Testis (tissue), 3 donors: Measurements from ENCODE around the gene SATB2. TPM values are rescaled to one million over a fixed set of nuclear protein-coding genes. Genes with fewer than 3 reads are reported as not detected.

Experiments
- DNase-seq: peaks from one replicate; pipeline ENCODE4 v3.0.0-alpha.2; 2019
- H3K27ac ChIP-seq, 2 donors: fragments of 200-600 bp; sonication (generic); one replicate each; pipeline ENCODE4 v1.5.1; 2019
- H3K27me3 ChIP-seq: fragments of 200-600 bp; sonication (generic); one replicate; pipeline ENCODE4 v1.5.1; 2019
- H3K36me3 ChIP-seq: fragments of 200-600 bp; sonication (generic); one replicate; pipeline ENCODE4 v1.5.1; 2017; ENCODE audit warnings: low read depth; ENCODE audit errors: missing control alignments
- H3K4me1 ChIP-seq: fragments of 200-600 bp; sonication (generic); one replicate; pipeline ENCODE4 v1.5.1; 2019
- H3K4me3 ChIP-seq, 2 donors: fragments of 200-600 bp; sonication (generic); one replicate each; pipeline ENCODE4 v1.5.1; 2017 to 2019
- H3K9me3 ChIP-seq: fragments of 200-600 bp; sonication (generic); one replicate; pipeline ENCODE4 v1.5.1; 2017
- POLR2A ChIP-seq: fragments of 450-650 bp; IDR thresholded peaks from one replicate; pipeline ENCODE4 v1.6.1; 2017; ENCODE audit warnings: antibody characterized with exemption, mild to moderate bottlenecking, moderate library complexity
- WGBS, 2 donors: methylation state at CpG; one replicate each; pipeline ENCODE4 v1.1.5; 2018; 5-methylcytosine and 5-hydroxymethylcytosine counted together
- intact Hi-C: fragments of 100-400 bp; cut with DNase I; formaldehyde crosslinking; loops from one replicate; pipeline ENCODE4 v1.15.1; 2023; ENCODE audit warnings: low total_unique reads
- polyA plus RNA-seq: library from polyadenylated mRNA; stranded (reverse); fragments of 350-450 nt; fragmentation: Illumina TruSeq; extraction: RNeasy Lipid Tissue Mini Kit (QIAGEN cat#74804); gene quantifications from one replicate; pipeline ENCODE4 v1.2.3, GENCODE V29; 2014; ENCODE audit warnings: low read depth, low replicate concordance; ENCODE audit not compliant: insufficient read depth
- total RNA-seq, 2 donors: library from RNA; depleted of rRNA; stranded (reverse); fragments of >200 nt; gene quantifications; one replicate each; pipeline ENCODE4 v1.2.3, GENCODE V29; 2016
- TF ChIP-seq, protein P1 (sequence below), 3 experiments: fragments of 450-650 bp in 2 of 3; fragments of 200-600 bp in 1 of 3; sonication (generic) in 1 of 3; IDR thresholded peaks; one replicate each; pipeline ENCODE4 v1.5.1; 2016 to 2019; ENCODE audit warnings: antibody characterized with exemption in 3 of 3, mild to moderate bottlenecking in 2 of 3, moderate library complexity in 1 of 3

Gene SATB2
- total and polyA plus RNA-seq, 3 donors from 2014 or later = 5.1 to 15.1 (median 14.1) TPM

DNA sequence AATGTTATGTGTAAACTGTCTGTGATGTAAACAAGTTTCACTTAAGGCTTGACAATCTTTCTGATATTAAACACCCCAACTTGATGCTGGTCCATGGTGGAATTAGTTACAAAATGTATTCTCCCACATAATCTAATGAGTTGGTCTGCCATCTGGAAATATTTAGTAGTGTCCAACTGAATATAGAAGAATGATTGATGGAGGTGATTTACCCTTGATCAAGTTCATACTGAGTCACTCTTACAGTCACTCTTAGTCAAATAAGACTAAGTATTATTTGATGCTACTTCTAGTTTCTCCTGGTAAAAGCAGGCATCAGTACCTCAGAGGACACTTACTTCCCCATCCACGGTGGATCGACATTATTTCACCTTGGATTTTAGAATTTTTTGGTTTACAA lies 198.1 kb downstream of the SATB2 start:
- WGBS, 2 donors = 48 to 87% methylated on average over 2 of the region's 2 CpGs
- no peak overlapping the region for H3K4me3 ChIP-seq
- H3K27ac ChIP-seq = no peak overlapping the region
- no peaks in the 10 kb centered on the region for H3K36me3 ChIP-seq
- H3K9me3 ChIP-seq = no peaks in the 10 kb centered on the region
- no peaks in the 10 kb centered on the region for H3K4me1 ChIP-seq
- no peaks in the 10 kb centered on the region for H3K27me3 ChIP-seq
- intact Hi-C loops = no loop called here
- no peak for TF ChIP-seq POLR2A
- TF ChIP-seq, protein P1, sequence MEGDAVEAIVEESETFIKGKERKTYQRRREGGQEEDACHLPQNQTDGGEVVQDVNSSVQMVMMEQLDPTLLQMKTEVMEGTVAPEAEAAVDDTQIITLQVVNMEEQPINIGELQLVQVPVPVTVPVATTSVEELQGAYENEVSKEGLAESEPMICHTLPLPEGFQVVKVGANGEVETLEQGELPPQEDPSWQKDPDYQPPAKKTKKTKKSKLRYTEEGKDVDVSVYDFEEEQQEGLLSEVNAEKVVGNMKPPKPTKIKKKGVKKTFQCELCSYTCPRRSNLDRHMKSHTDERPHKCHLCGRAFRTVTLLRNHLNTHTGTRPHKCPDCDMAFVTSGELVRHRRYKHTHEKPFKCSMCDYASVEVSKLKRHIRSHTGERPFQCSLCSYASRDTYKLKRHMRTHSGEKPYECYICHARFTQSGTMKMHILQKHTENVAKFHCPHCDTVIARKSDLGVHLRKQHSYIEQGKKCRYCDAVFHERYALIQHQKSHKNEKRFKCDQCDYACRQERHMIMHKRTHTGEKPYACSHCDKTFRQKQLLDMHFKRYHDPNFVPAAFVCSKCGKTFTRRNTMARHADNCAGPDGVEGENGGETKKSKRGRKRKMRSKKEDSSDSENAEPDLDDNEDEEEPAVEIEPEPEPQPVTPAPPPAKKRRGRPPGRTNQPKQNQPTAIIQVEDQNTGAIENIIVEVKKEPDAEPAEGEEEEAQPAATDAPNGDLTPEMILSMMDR (IDR thresholded peaks at IDR 0.05) = no peak
- DNase-seq = no peak

DNA sequence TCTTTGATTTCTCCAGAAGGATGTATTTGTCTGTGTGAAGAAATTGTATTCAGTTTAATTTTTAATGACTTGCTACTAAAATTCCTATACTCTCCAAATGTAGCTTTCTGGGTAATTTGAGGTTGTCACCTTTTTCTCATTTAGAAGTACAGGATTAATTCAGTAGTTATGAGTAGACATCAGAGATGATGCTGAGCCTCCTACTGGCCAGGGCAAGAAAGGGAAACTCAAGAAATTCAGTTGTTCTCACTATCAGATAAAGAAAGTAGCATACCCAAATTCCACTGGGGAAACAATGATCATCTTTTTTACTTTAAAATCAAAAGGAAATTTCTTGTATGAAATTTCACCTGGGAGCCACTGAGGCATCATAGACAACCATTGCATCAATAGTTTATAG lies 199.4 kb downstream of the SATB2 start:
- Histone ChIP-seq H3K36me3 (no peaks in the 10 kb centered on the region), H3K27ac (no peak overlapping the region), H3K4me1 (no peaks in the 10 kb centered on the region), H3K4me3 (no peak overlapping the region), H3K27me3 (no peaks in the 10 kb centered on the region), H3K9me3 (no peaks in the 10 kb centered on the region)
- no peak for DNase-seq
- intact Hi-C loops = no loop called here
- TF ChIP-seq POLR2A = no peak
- TF ChIP-seq, protein P1 (IDR thresholded peaks at IDR 0.05) = no peak

DNA sequence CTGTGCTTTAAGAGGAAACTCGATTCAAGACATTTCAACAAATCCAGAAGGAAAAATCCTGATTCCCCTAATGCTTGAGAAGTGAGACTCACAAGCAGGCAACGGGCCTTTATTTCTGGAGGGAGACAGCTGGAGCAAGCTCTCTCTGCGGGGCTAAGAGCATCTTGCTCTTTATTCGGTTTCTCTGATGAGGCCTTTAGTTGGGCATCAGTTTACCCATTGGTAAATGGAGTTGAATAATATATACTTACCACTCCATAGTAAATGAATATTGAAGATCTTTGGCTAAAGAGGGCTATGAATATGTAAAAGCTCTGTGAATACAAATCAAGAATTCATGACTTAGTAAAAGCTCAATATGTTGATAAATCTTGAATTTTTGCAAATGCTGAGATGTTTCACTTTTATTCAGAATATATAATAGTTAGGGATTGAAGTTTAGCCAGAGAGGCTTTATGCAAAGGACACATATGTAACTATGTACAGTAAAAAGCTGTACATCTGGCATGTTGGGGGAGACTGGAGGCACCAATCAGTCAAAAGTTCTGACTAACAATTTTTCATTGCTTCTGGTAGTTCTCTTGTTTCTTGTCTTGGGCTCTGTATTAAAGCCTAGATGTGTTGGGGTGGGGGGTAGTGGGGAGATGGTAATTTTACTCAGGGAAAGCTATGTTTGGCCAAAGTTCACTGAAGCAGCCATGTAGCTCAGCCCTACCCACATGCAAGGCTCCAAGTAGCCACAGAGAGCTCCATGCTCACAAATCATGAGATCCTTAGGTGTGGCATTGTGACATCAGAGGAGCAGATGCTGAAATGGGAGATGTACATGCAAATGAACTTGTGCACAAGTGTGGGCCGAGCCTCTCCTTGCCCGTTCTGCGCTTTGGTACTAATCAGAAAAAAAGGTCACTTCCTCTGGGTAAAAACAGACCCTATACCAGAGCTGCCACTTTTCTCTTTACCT lies 200.2 kb downstream of the SATB2 start:
- no peak for TF ChIP-seq POLR2A
- TF ChIP-seq, protein P1 (IDR thresholded peaks at IDR 0.05) = no peak
- no peaks in the 10 kb centered on the region for H3K9me3 ChIP-seq
- intact Hi-C loops = no loop called here
- H3K4me3 ChIP-seq = no peak overlapping the region
- no peak for DNase-seq
- WGBS, 2 donors = 82 to 96% methylated on average over 7 of the region's 7 CpGs
- no peak overlapping the region for H3K27ac ChIP-seq
- no peaks in the 10 kb centered on the region for H3K27me3 ChIP-seq
- H3K36me3 ChIP-seq = no peaks in the 10 kb centered on the region
- H3K4me1 ChIP-seq = no peaks in the 10 kb centered on the region

DNA sequence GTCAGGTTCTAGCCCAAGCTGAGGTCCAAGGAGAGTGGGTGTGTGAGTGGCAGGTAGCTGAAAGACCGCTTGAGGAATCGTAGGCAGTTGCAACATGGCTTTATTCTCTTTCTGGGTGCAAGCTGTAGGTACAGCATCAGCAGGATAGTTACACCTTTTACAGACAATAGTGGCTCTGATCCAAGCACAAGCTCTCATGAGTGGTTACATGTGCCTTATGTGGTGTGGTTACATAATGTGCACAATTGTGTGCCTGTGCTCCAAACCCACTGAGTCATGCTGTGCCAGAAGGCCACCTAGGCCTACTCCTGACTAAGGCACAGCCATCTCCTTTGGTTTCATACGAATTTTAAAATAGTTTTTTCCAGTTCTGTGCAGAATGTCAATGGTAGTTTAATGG lies 227.6 kb downstream of the SATB2 start:
- TF ChIP-seq, protein P1 (IDR thresholded peaks at IDR 0.05) = no peak
- no peak for TF ChIP-seq POLR2A
- no peaks in the 10 kb centered on the region for H3K9me3 ChIP-seq
- H3K27me3 ChIP-seq = no peaks in the 10 kb centered on the region
- no peak overlapping the region for H3K27ac ChIP-seq
- DNase-seq = no peak
- no peaks in the 10 kb centered on the region for H3K36me3 ChIP-seq
- WGBS, 2 donors = 74% methylated on average over 3 of the region's 3 CpGs
- intact Hi-C loops = no loop called here
- no peak overlapping the region for H3K4me3 ChIP-seq
- H3K4me1 ChIP-seq = no peaks in the 10 kb centered on the region
